ENCODE data around the gene VPS33A. TPM values are rescaled to one million over a fixed set of nuclear protein-coding genes. Genes with fewer than 3 reads are reported as not detected.

The VPS33A gene
- total and polyA plus RNA-seq, 2 of the 13 experiments (the other 11 are each of a cell fraction or from before 2014, with no cell fraction given): 11.0 to 43.6 TPM

GRCh38 chr12:122266230-122266901, at the start of gene VPS33A (continued):
- TF ChIP-seq KDM4B (CRISPR knock-in tag; IDR thresholded peaks at IDR 0.05): peak; percentile 87; the same call in 1 of the 2 replicates
- TF ChIP-seq MTF1 (CRISPR knock-in tag; IDR thresholded peaks at IDR 0.05): no peak
- peak; percentile 48; the same call in 1 of the 2 replicates for TF ChIP-seq MED13 (CRISPR knock-in tag; IDR thresholded peaks at IDR 0.05)
- no peak for TF ChIP-seq ZUFSP (CRISPR knock-in tag; IDR thresholded peaks at IDR 0.05; ENCODE audit: borderline replicate concordance)
- TF ChIP-seq ZNF260 (CRISPR knock-in tag; IDR thresholded peaks at IDR 0.05; ENCODE audit: borderline replicate concordance, low read depth): 0 out of 2 replicates have a peak, but pooled peaks have one; percentile 68
- TF ChIP-seq PRMT3 (CRISPR knock-in tag; IDR thresholded peaks at IDR 0.05; ENCODE audit: borderline replicate concordance, low read depth): no peak
- TF ChIP-seq DR1 (CRISPR knock-in tag; IDR thresholded peaks at IDR 0.05): peak; percentile 76
- no peak; the same call in 1 of the 2 replicates for TF ChIP-seq ZNF329 (CRISPR knock-in tag; IDR thresholded peaks at IDR 0.05; ENCODE audit: low read depth)
- TF ChIP-seq POLR2AphosphoS5 (IDR thresholded peaks at IDR 0.05; ENCODE audit: low read depth, low read length): peak; percentile 90
- TF ChIP-seq PRDM10 (CRISPR knock-in tag; IDR thresholded peaks at IDR 0.05; ENCODE audit: low read depth): peak; percentile 43; the same call in 1 of the 2 replicates
- no peak; the same call in 1 of the 2 replicates for TF ChIP-seq ZNF713 (CRISPR knock-in tag; IDR thresholded peaks at IDR 0.05)
- TF ChIP-seq ZNF430 (CRISPR knock-in tag; IDR thresholded peaks at IDR 0.05): peak; percentile 81; the same call in 1 of the 2 replicates
- peak; percentile 79; the same call in 1 of the 2 replicates for TF ChIP-seq ZNF34 (CRISPR knock-in tag; IDR thresholded peaks at IDR 0.05; ENCODE audit: borderline replicate concordance)
- TF ChIP-seq ZNF543 (CRISPR knock-in tag; IDR thresholded peaks at IDR 0.05): peak; percentile 74
- TF ChIP-seq CBX2 (IDR thresholded peaks at IDR 0.05; ENCODE audit: low read depth, low read length): no peak
- TF ChIP-seq CBX2 (CRISPR knock-in tag; IDR thresholded peaks at IDR 0.05; ENCODE audit: low read depth): 0 out of 2 replicates have a peak, but pooled peaks have one; percentile 47
- TF ChIP-seq SP2 (CRISPR knock-in tag; IDR thresholded peaks at IDR 0.05): peak; percentile 45; the same call in 1 of the 2 replicates
- 0 out of 2 replicates have a peak, but pooled peaks have one; percentile 88 for TF ChIP-seq FIP1L1 (IDR thresholded peaks at IDR 0.05; ENCODE audit: borderline replicate concordance, insufficient read depth, low read depth, low read length)
- peak; percentile 15; the same call in 1 of the 2 replicates for TF ChIP-seq ZBTB21 (CRISPR knock-in tag; IDR thresholded peaks at IDR 0.05)
- TF ChIP-seq TARDBP (CRISPR knock-in tag; IDR thresholded peaks at IDR 0.05): peak; percentile 97
- peak; percentile 93 for TF ChIP-seq MNT (IDR thresholded peaks at IDR 0.05)

Measured in HepG2 (cell line).